ENCODE measurements around the gene ZNF724. TPM values are rescaled to one million over a fixed set of nuclear protein-coding genes. Genes with fewer than 3 reads are reported as not detected.

Gene ZNF724
- total RNA-seq: 8.8 and 9.6 TPM in 2 replicates

DNA sequence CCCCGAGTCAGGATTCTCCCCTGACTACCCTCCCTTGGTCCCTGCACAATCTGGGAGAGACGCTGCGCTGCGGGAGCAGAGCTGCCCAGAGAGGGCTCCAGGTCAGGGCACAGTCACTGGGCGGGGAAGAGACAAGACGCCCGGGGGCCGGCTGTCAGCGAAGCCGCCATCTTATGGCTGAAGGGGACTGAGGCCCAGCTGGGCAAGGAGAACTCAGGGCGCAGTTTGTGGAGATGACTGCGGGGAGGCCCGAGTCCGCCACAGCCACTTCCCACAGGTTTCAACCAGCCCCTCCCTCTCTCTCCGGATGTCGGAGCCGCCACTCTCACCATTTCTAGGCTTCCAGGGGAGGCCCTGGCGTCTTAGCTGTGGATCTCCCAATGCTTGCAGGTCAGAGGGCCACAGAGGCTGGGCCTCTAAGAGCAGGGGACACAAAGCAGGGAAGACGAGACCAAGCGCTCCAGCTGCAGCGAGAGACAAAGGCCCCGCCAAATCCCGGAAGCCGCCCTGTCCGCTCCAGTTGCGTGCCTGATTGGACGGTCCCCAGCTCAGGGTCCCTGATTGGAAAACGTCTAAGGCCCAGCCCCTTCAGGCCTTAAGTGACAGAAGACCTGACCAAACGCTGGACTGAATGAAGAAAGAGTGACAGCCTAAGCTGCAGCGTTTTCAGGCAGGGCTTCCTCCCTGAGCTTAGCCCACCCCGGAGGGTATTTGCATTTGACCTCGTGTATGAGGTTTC, at the start of gene ZNF724:
Gene ZNF724 (minus strand): TSS at position 484 of the 739 bp plus-strand sequence. CDS start 152 bp downstream, at position 332.

Small RNAs within 50 kb of the gene (small RNA-seq; reads per million reads assigned to genes)
- not detected for gene VN1R91P

Other genes with a start within 250 kb of the ZNF724 start
- gene ZNF728, start 247.2 kb downstream of the ZNF724 start, total RNA-seq: 0.10 TPM in 1 of 2 replicates, not detected in the other
- 0.33 and 2.9 TPM in 2 replicates for gene ZNF730, start 133.4 kb downstream of the ZNF724 start, total RNA-seq
- 18.9 and 19.6 TPM in 2 replicates for gene ZNF91, start 145.1 kb upstream of the ZNF724 start, total RNA-seq

All from vein endothelial cell (primary cell).